Activated CD4-positive, alpha-beta memory T cell treated with anti-CD3 and anti-CD28 coated beads, Interleukin-2, amount 10 ng/mL, durations not matched to agents 7 days and 5 days (primary cell): ENCODE results near the gene NDUFAF2. TPM values are rescaled to one million over a fixed set of nuclear protein-coding genes. Genes with fewer than 3 reads are reported as not detected.
"Not testable (repeated sequence)": the region's sequence is repeated elsewhere in the genome, so short reads cannot be mapped to it uniquely, and the experiment has no call there.

Experiments used
- CTCF ChIA-PET: fragments of 350-600 bp; sonication (Branson Sonifier 250); formaldehyde crosslinking; loops from one replicate; lab custom pipeline; 2021; ENCODE audit warnings: antibody characterized with exemption, inconsistent platforms; lab: Charles Lee
- POLR2A ChIA-PET: fragments of 350-600 bp; sonication (Branson Sonifier 250); formaldehyde crosslinking; loops from one replicate; lab custom pipeline; 2021; ENCODE audit warnings: antibody characterized with exemption; lab: Charles Lee
- DNase-seq: peaks from one replicate; pipeline ENCODE4 v3.0.0-alpha.2; 2020
- H3K27ac Mint-ChIP-seq: one replicate; pipeline ENCODE4 v1.8.0; 2021; ENCODE audit warnings: mild to moderate bottlenecking, mixed read lengths
- H3K27me3 Mint-ChIP-seq: one replicate; pipeline ENCODE4 v1.8.0; 2021; ENCODE audit warnings: mixed read lengths
- H3K36me3 Mint-ChIP-seq: one replicate; pipeline ENCODE4 v1.8.0; 2021; ENCODE audit warnings: low read depth, mixed read lengths
- H3K4me1 Mint-ChIP-seq: one replicate; pipeline ENCODE4 v1.8.0; 2021; ENCODE audit warnings: mixed read lengths
- H3K4me3 Mint-ChIP-seq: one replicate; pipeline ENCODE4 v1.8.0; 2021; ENCODE audit warnings: mild to moderate bottlenecking, mixed read lengths
- H3K9me3 Mint-ChIP-seq: one replicate; pipeline ENCODE4 v1.8.0; 2021; ENCODE audit warnings: mixed read lengths
- total RNA-seq, 2 experiments: library from RNA; stranded (reverse); gene quantifications; one replicate each; pipeline ENCODE4 v1.2.3, GENCODE V29; 2021

NDUFAF2 gene
- total RNA-seq, 2 experiments from 2014 or later: 18.3 to 21.1 TPM

- no peak overlapping the region for H3K4me3 Mint-ChIP-seq
- H3K27ac Mint-ChIP-seq: no peak overlapping the region
- H3K9me3 Mint-ChIP-seq: peaks cover 3% of the 10 kb centered on the region
- peaks cover 4% of the 10 kb centered on the region for H3K36me3 Mint-ChIP-seq
- peaks cover 4% of the 10 kb centered on the region for H3K4me1 Mint-ChIP-seq
- ChIA-PET CTCF (no interaction called here), POLR2A (no interaction called here)
- DNase-seq: no peak
- no peaks in the 10 kb centered on the region for H3K27me3 Mint-ChIP-seq
Observed at GRCh38 chr5:61071526-61071925, 126.5 kb downstream of the NDUFAF2 start.

- CTCF ChIA-PET: no interaction called here
- H3K4me1 Mint-ChIP-seq: no peaks in the 10 kb centered on the region
- POLR2A ChIA-PET: no interaction called here
- DNase-seq: no peak
- H3K9me3 Mint-ChIP-seq: no peaks in the 10 kb centered on the region
- H3K27ac Mint-ChIP-seq: no peak overlapping the region
- H3K36me3 Mint-ChIP-seq: peaks cover 4% of the 10 kb centered on the region
- H3K27me3 Mint-ChIP-seq: no peaks in the 10 kb centered on the region
- H3K4me3 Mint-ChIP-seq: no peak overlapping the region
Observed at GRCh38 chr5:61076626-61077025, 131.6 kb downstream of the NDUFAF2 start.

GRCh38 chr5:61081741-61082140, 136.7 kb downstream of the NDUFAF2 start:
- ChIA-PET POLR2A (no interaction called here), CTCF (no interaction called here)
- no peaks in the 10 kb centered on the region for H3K4me1 Mint-ChIP-seq
- no peak for DNase-seq
- H3K27me3 Mint-ChIP-seq: no peaks in the 10 kb centered on the region
- H3K36me3 Mint-ChIP-seq: peaks cover 3% of the 10 kb centered on the region
- H3K4me3 Mint-ChIP-seq: no peak overlapping the region
- no peaks in the 10 kb centered on the region for H3K9me3 Mint-ChIP-seq
- H3K27ac Mint-ChIP-seq: no peak overlapping the region

GRCh38 chr5:61082516-61083280, 137.7 kb downstream of the NDUFAF2 start:
- no peaks in the 10 kb centered on the region for H3K9me3 Mint-ChIP-seq
- H3K36me3 Mint-ChIP-seq: peaks cover 3% of the 10 kb centered on the region
- H3K27ac Mint-ChIP-seq: no peak overlapping the region
- H3K4me3 Mint-ChIP-seq: no peak overlapping the region
- ChIA-PET POLR2A (no interaction called here), CTCF (no interaction called here)
- no peak for DNase-seq
- H3K4me1 Mint-ChIP-seq: no peaks in the 10 kb centered on the region
- no peaks in the 10 kb centered on the region for H3K27me3 Mint-ChIP-seq

GRCh38 chr5:61084658-61085057, 139.7 kb downstream of the NDUFAF2 start:
- CTCF ChIA-PET: no interaction called here
- Mint-ChIP-seq H3K4me1 (no peaks in the 10 kb centered on the region), H3K4me3 (no peak overlapping the region), H3K9me3 (no peaks in the 10 kb centered on the region), H3K27ac (no peak overlapping the region), H3K36me3 (peaks cover 3% of the 10 kb centered on the region), H3K27me3 (no peaks in the 10 kb centered on the region)
- DNase-seq: no peak
- POLR2A ChIA-PET: no interaction called here

GRCh38 chr5:61085885-61086284, 140.9 kb downstream of the NDUFAF2 start:
- no peaks in the 10 kb centered on the region for H3K9me3 Mint-ChIP-seq
- peaks cover 3% of the 10 kb centered on the region for H3K36me3 Mint-ChIP-seq
- ChIA-PET POLR2A (no interaction called here), CTCF (no interaction called here)
- no peaks in the 10 kb centered on the region for H3K27me3 Mint-ChIP-seq
- H3K4me3 Mint-ChIP-seq: no peak overlapping the region
- H3K27ac Mint-ChIP-seq: no peak overlapping the region
- H3K4me1 Mint-ChIP-seq: no peaks in the 10 kb centered on the region
- no peak for DNase-seq

GRCh38 chr5:61087921-61088320, 142.9 kb downstream of the NDUFAF2 start:
- H3K9me3 Mint-ChIP-seq: peaks cover 3% of the 10 kb centered on the region
- H3K27ac Mint-ChIP-seq: no peak overlapping the region
- H3K36me3 Mint-ChIP-seq: peaks cover 3% of the 10 kb centered on the region
- H3K4me3 Mint-ChIP-seq: no peak overlapping the region
- CTCF ChIA-PET: no interaction called here
- H3K27me3 Mint-ChIP-seq: no peaks in the 10 kb centered on the region
- POLR2A ChIA-PET: no interaction called here
- no peak for DNase-seq
- no peaks in the 10 kb centered on the region for H3K4me1 Mint-ChIP-seq

GRCh38 chr5:61089351-61089750, 144.3 kb downstream of the NDUFAF2 start:
- Mint-ChIP-seq H3K27ac (no peak overlapping the region), H3K27me3 (no peaks in the 10 kb centered on the region), H3K9me3 (peaks cover 3% of the 10 kb centered on the region), H3K4me1 (no peaks in the 10 kb centered on the region), H3K36me3 (peaks cover 1% of the 10 kb centered on the region), H3K4me3 (no peak overlapping the region)
- CTCF ChIA-PET: no interaction called here
- POLR2A ChIA-PET: no interaction called here
- no peak for DNase-seq

GRCh38 chr5:61093046-61093771, 148.2 kb downstream of the NDUFAF2 start:
- CTCF ChIA-PET, DNase-seq, H3K36me3 Mint-ChIP-seq, H3K27me3 Mint-ChIP-seq, POLR2A ChIA-PET, H3K4me3 Mint-ChIP-seq, H3K9me3 Mint-ChIP-seq, H3K27ac Mint-ChIP-seq, H3K4me1 Mint-ChIP-seq: not testable (repeated sequence)

- Mint-ChIP-seq H3K27ac (no peak overlapping the region), H3K36me3 (peaks cover 10% of the 10 kb centered on the region), H3K4me1 (no peaks in the 10 kb centered on the region), H3K27me3 (no peaks in the 10 kb centered on the region), H3K4me3 (no peak overlapping the region), H3K9me3 (no peaks in the 10 kb centered on the region)
- ChIA-PET POLR2A (no interaction called here), CTCF (no interaction called here)
- DNase-seq: no peak
Observed at GRCh38 chr5:61097465-61097864, 152.5 kb downstream of the NDUFAF2 start.

GRCh38 chr5:61098251-61098995, 153.4 kb downstream of the NDUFAF2 start:
- CTCF ChIA-PET: no interaction called here
- Mint-ChIP-seq H3K36me3 (peaks cover 10% of the 10 kb centered on the region), H3K9me3 (no peaks in the 10 kb centered on the region), H3K27me3 (no peaks in the 10 kb centered on the region), H3K4me3 (no peak overlapping the region), H3K4me1 (no peaks in the 10 kb centered on the region), H3K27ac (no peak overlapping the region)
- no peak for DNase-seq
- POLR2A ChIA-PET: no interaction called here

- no peaks in the 10 kb centered on the region for H3K27me3 Mint-ChIP-seq
- no peak overlapping the region for H3K27ac Mint-ChIP-seq
- H3K4me3 Mint-ChIP-seq: no peak overlapping the region
- ChIA-PET POLR2A (no interaction called here), CTCF (no interaction called here)
- no peak for DNase-seq
- H3K9me3 Mint-ChIP-seq: no peaks in the 10 kb centered on the region
- H3K4me1 Mint-ChIP-seq: no peaks in the 10 kb centered on the region
- H3K36me3 Mint-ChIP-seq: peaks cover 10% of the 10 kb centered on the region
Observed at GRCh38 chr5:61100437-61100836, 155.4 kb downstream of the NDUFAF2 start.

- CTCF ChIA-PET: no interaction called here
- no peaks in the 10 kb centered on the region for H3K27me3 Mint-ChIP-seq
- POLR2A ChIA-PET: no interaction called here
- no peak overlapping the region for H3K4me3 Mint-ChIP-seq
- no peak for DNase-seq
- no peaks in the 10 kb centered on the region for H3K4me1 Mint-ChIP-seq
- no peak overlapping the region for H3K27ac Mint-ChIP-seq
- H3K9me3 Mint-ChIP-seq: peaks cover 17% of the 10 kb centered on the region
- peaks cover 4% of the 10 kb centered on the region for H3K36me3 Mint-ChIP-seq
Observed at GRCh38 chr5:61114441-61114840, 169.4 kb downstream of the NDUFAF2 start.
